ENCODE results near the gene GATAD2A. TPM values are rescaled to one million over a fixed set of nuclear protein-coding genes. Genes with fewer than 3 reads are reported as not detected.

The GATAD2A gene
- total RNA-seq, 6 experiments from 2014 or later, result 23.9 to 59.6 (median 39.2) TPM

- WGBS (ENCODE audit: insufficient coverage, low coverage, low lambda C conversion rate, missing lambda C conversion rate), result 5% methylated on average over 1 of the region's 1 CpG
- TF ChIP-seq CTCF (IDR thresholded peaks at IDR 0.05) (no peak), POLR2A (IDR thresholded peaks at IDR 0.05) (no peak)
- peaks cover 0 to 13% (median 2%) of the 10 kb centered on the region in 4 donors for H3K4me1 ChIP-seq
- intact Hi-C loops (cut with DNase I), result no loop called here
- no peak for ATAC-seq
- no peak overlapping the region for H3K4me3 ChIP-seq
- H3K9me3 ChIP-seq, result no peaks in the 10 kb centered on the region
- no peak overlapping the region for H3K27ac ChIP-seq
- no peak for DNase-seq
- H3K27me3 ChIP-seq, result no peaks in the 10 kb centered on the region
- H3K36me3 ChIP-seq, result no peaks in the 10 kb centered on the region
Observed at GRCh38 chr19:19445288-19445687, 39.8 kb downstream of the GATAD2A start.

- WGBS (ENCODE audit: insufficient coverage, low coverage, low lambda C conversion rate, missing lambda C conversion rate), result 67% methylated on average over 9 of the region's 9 CpGs
- peak in 1 of 4 donors; percentile 9 for ATAC-seq
- intact Hi-C loops (cut with DNase I), result no loop called here
- Histone ChIP-seq H3K4me3 (no peak overlapping the region), H3K27me3 (no peaks in the 10 kb centered on the region), H3K9me3 (no peaks in the 10 kb centered on the region), H3K36me3 (no peaks in the 10 kb centered on the region), H3K27ac (no peak overlapping the region), H3K4me1 (peaks cover 0 to 13% (median 2%) of the 10 kb centered on the region in 4 donors)
- TF ChIP-seq CTCF (IDR thresholded peaks at IDR 0.05) (no peak), POLR2A (IDR thresholded peaks at IDR 0.05) (no peak)
- no peak for DNase-seq
Observed at GRCh38 chr19:19445911-19446361, 40.5 kb downstream of the GATAD2A start.

GRCh38 chr19:19446655-19447437, 41.4 kb downstream of the GATAD2A start:
- H3K9me3 ChIP-seq, result no peaks in the 10 kb centered on the region
- WGBS (ENCODE audit: insufficient coverage, low coverage, low lambda C conversion rate, missing lambda C conversion rate), result 48% methylated on average over 8 of the region's 9 CpGs
- no peak overlapping the region for H3K4me3 ChIP-seq
- H3K4me1 ChIP-seq, result peaks cover 0 to 13% (median 2%) of the 10 kb centered on the region in 4 donors
- intact Hi-C loops (cut with DNase I), result no loop called here
- no peak overlapping the region for H3K27ac ChIP-seq
- ATAC-seq (peak; percentile 24 to 77 (median 62)), DNase-seq (no peak)
- no peak for TF ChIP-seq CTCF (IDR thresholded peaks at IDR 0.05)
- TF ChIP-seq POLR2A (IDR thresholded peaks at IDR 0.05), result no peak
- no peaks in the 10 kb centered on the region for H3K36me3 ChIP-seq
- no peaks in the 10 kb centered on the region for H3K27me3 ChIP-seq

GRCh38 chr19:19447536-19448237, 42.2 kb downstream of the GATAD2A start:
- Histone ChIP-seq H3K4me3 (no peak overlapping the region), H3K4me1 (peaks cover 0 to 13% (median 2%) of the 10 kb centered on the region in 4 donors), H3K9me3 (no peaks in the 10 kb centered on the region), H3K27me3 (no peaks in the 10 kb centered on the region), H3K36me3 (no peaks in the 10 kb centered on the region), H3K27ac (no peak overlapping the region)
- intact Hi-C loops (cut with DNase I), result no loop called here
- ATAC-seq (peak in 1 of 4 donors; percentile 25), DNase-seq (no peak)
- TF ChIP-seq CTCF (IDR thresholded peaks at IDR 0.05), result no peak
- 43% methylated on average over 3 of the region's 15 CpGs for WGBS (ENCODE audit: insufficient coverage, low coverage, low lambda C conversion rate, missing lambda C conversion rate)
